Activated CD8-positive, alpha-beta memory T cell treated with anti-CD3 and anti-CD28 coated beads, Interleukin-2, amount 50 U/mL, for 4 hours (primary cell): ENCODE results near the gene ARL15.
"Not testable (repeated sequence)": the region's sequence is repeated elsewhere in the genome, so short reads cannot be mapped to it uniquely, and the experiment has no call there.

ENCODE experiments used
- DNase-seq: peaks from one replicate; pipeline ENCODE4 v3.0.0-alpha.2; 2020

Gene ARL15

GRCh38 chr5:54086191-54086590 is 224.2 kb downstream of the ARL15 start:
- no peak for DNase-seq

GRCh38 chr5:54084696-54085095 is 225.7 kb downstream of the ARL15 start:
- no peak for DNase-seq

DNA sequence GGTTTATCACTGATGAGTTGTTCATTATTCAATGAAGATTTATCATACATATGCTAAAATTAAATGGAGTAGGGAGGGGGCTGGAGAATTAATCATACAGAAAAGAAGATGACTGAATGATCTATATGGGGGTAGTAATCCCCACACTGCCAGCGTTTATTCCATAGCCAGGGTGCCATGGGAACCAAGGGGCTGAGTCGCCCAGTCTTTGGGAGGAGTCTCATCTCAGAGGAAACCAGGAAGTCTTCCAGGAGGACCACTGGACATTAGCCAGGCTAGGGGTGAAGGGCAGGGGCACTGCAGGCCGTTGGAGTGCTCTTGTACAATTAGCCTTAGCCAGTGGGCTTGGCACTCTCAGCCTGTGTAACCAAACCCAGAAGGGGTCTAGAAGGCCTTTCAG is 226.5 kb downstream of the ARL15 start:
- DNase-seq: no peak

GRCh38 chr5:54083245-54083644 is 227.1 kb downstream of the ARL15 start:
- no peak for DNase-seq

GRCh38 chr5:54081415-54081814 is 229.0 kb downstream of the ARL15 start:
- no peak for DNase-seq

DNA sequence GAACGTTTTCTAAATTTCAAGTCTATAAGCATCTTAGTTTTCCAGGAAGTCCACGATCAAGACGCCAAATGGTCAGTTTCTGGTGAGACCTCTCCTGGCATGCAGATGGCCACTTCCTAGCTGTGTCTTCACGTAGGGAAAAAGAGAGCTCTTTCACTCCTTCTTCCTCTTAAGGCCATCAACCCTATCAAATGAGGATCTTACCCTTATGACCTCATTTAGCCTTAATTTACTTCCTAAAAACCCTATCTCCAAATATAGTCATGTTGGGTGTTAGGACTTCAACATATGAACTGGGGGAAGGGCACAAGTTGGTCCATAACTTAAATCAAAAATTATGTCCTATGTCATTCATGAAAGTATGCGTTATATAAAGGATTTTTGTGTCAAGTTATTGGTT is 229.5 kb downstream of the ARL15 start:
- DNase-seq: no peak

- DNase-seq: no peak
Observed at GRCh38 chr5:54073735-54074134, 236.6 kb downstream of the ARL15 start.

- no peak for DNase-seq
Observed at GRCh38 chr5:54073131-54073530, 237.2 kb downstream of the ARL15 start.

GRCh38 chr5:54066433-54066832 is 243.9 kb downstream of the ARL15 start:
- no peak for DNase-seq

GRCh38 chr5:54063817-54064216 is 246.6 kb downstream of the ARL15 start:
- no peak for DNase-seq

GRCh38 chr5:54062958-54063357 is 247.4 kb downstream of the ARL15 start:
- DNase-seq: no peak

DNA sequence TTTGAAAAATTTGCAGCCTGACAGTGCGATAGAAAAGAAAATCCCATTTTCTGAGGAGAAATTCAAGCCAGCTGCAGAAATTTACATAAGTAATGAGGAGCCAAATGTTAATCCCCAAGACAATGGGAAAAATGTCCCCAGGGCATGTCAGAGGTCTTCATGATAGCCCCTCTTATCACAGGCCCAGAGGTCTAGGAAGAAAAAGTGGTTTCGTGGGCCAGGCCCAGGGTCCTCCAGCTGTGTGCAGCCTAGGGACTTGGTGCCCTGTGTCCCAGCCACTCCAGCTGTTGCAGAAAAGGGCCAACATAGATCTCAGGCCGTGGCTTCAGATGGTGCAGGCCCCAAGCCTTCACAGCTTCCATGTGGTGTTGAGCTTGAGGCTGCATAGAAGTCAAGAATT is 249.5 kb downstream of the ARL15 start:
- not testable (repeated sequence) for DNase-seq

GRCh38 chr5:54049963-54050362 is 260.4 kb downstream of the ARL15 start:
- DNase-seq: no peak

- DNase-seq: no peak
Observed at GRCh38 chr5:54049144-54049543, 261.2 kb downstream of the ARL15 start.

GRCh38 chr5:54045077-54045792 is 265.1 kb downstream of the ARL15 start:
- no peak for DNase-seq

- DNase-seq: not testable (repeated sequence)
Observed at GRCh38 chr5:54044276-54044675, 266.1 kb downstream of the ARL15 start.

- no peak for DNase-seq
Observed at GRCh38 chr5:54040804-54041203, 269.6 kb downstream of the ARL15 start.

GRCh38 chr5:54040018-54040417 is 270.4 kb downstream of the ARL15 start:
- DNase-seq: no peak

- DNase-seq: no peak
Observed at GRCh38 chr5:54037205-54037604, 273.2 kb downstream of the ARL15 start.

DNA sequence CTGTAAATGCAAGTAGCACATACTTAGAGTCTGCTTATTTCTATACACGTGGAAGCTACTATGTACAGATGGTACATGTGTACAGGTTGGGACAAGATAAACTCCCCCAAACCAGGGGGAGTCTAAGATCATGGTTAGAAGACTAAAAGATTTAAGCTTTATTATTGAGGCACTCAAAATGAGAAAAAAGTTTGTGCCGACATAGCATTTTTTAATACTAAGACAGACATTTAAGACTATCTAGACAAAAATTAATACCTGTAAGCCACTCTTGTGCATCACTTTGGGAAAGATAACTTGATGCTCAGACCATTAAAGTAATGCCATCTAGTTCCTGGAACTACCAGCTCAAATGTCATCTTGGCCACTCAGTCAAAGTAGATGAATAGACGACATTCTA is 279.4 kb downstream of the ARL15 start:
- DNase-seq: no peak

DNA sequence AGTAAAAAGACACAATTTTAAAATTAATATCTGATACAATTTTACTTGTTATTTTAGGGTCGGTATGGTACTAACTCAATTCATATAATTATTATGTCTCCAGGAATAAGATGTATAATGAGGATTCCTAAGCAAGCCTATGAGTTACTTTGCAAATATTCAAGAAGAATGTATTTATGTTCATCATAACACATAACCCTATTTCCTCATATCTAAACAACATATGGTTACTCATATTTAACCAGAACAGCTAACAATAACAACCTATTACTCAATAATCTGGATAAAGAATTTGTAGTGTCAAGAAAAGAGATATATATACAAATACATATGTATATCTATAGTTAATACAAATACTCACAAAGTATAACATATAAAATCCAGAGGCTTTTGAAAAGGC is 285.9 kb downstream of the ARL15 start:
- no peak for DNase-seq

DNA sequence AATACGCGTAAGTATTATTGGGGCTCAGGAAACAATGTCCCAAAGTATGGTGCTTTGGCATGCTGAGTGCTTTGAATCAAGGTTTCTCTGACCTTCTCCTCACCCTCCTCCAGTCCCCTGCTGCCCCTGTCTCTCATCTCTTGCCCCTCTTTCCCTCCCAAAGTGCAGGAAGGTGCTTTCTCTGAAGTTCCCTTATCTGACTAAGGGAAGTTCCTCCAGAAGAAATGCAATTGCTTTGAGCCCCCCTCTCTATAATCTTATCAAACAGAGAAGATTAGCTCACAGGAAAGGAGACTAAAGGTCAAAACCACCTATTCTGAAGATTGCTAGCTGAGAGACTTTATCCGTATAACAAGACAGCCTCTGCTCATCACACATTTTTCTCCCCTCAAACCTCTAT is 288.1 kb downstream of the ARL15 start:
- DNase-seq: no peak

DNA sequence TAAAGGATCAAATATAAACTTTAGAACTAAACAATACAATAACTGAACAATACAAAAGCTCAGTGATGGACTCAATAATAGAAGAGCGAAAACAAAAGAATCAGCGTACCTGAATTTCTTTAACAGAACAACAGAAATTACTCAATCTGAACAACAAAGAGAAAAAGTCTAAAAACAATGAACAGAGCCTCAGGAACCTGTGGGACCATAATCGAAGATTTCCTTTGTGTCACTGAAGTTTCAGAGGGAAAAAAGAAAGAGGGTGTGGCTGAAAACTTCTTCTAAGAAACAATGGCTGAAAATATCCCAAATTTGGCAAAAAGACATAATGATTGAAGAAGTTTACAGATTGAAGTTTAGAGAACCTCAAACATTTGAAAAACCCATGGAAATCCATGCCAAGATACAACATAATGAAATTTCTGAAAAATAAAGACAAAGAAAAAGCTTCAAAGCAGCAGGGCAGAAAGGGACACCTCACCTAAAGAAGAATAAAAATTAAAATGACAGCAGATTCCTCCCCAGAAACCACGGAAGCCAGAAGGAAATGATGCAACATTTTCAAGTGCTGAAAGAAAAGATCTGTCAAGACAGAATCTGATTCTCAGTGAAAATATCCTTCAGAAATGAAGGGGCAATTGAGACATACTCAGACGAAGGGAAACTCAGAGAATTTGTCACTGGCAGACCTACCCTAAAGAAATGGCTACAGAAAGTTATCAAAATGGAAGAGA is 288.8 kb downstream of the ARL15 start:
- no peak for DNase-seq

- no peak for DNase-seq
Observed at GRCh38 chr5:54018438-54018837, 291.9 kb downstream of the ARL15 start.

DNA sequence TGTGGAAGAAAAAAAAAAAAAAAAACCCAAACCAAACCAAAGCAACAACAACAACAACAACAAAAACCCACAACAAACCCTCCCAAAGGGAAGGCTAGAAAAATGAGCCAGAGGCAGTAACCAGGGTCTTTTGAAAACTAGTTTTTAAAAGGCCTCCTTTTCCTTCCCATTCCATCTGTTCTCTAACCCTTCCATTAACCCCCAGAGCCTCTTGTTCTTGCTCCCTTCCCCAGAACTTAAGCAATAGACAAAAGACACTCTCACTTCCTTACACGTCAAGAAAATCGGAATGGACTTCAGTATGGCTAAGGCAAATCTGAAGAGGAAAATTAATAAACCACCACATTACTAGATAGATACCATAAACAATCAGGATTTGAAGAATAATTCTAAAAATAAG is 292.8 kb downstream of the ARL15 start:
- no peak for DNase-seq
